ENCODE measurements around the gene KCNMA1.

KCNMA1 gene

GRCh38 chr10:77485847-77486246 is 151.8 kb downstream of the KCNMA1 start:
- no peak for DNase-seq (ENCODE audit: low spot score)

- no peak for DNase-seq (ENCODE audit: low spot score)
Observed at GRCh38 chr10:77482072-77482471, 155.5 kb downstream of the KCNMA1 start.

- DNase-seq (ENCODE audit: low spot score) = no peak
Observed at GRCh38 chr10:77479586-77479985, 158.0 kb downstream of the KCNMA1 start.

- no peak for DNase-seq (ENCODE audit: low spot score)
Observed at GRCh38 chr10:77478962-77479359, 158.6 kb downstream of the KCNMA1 start.

- no peak for DNase-seq (ENCODE audit: low spot score)
Observed at GRCh38 chr10:77478247-77478961, 159.2 kb downstream of the KCNMA1 start.

GRCh38 chr10:77475522-77475921 is 162.1 kb downstream of the KCNMA1 start:
- no peak for DNase-seq (ENCODE audit: low spot score)

GRCh38 chr10:77474939-77475338 is 162.7 kb downstream of the KCNMA1 start:
- no peak for DNase-seq (ENCODE audit: low spot score)

- DNase-seq (ENCODE audit: low spot score) = no peak
Observed at GRCh38 chr10:77474386-77474785, 163.2 kb downstream of the KCNMA1 start.

GRCh38 chr10:77472146-77472545 is 165.5 kb downstream of the KCNMA1 start:
- no peak for DNase-seq (ENCODE audit: low spot score)

GRCh38 chr10:77471069-77471536 is 166.5 kb downstream of the KCNMA1 start:
- no peak for DNase-seq (ENCODE audit: low spot score)

- no peak for DNase-seq (ENCODE audit: low spot score)
Observed at GRCh38 chr10:77467422-77467963, 170.1 kb downstream of the KCNMA1 start.

GRCh38 chr10:77463967-77464745 is 173.5 kb downstream of the KCNMA1 start:
- no peak for DNase-seq (ENCODE audit: low spot score)

GRCh38 chr10:77463499-77463898 is 174.1 kb downstream of the KCNMA1 start:
- no peak for DNase-seq (ENCODE audit: low spot score)

GRCh38 chr10:77461636-77462296 is 175.8 kb downstream of the KCNMA1 start:
- no peak for DNase-seq (ENCODE audit: low spot score)

- no peak for DNase-seq (ENCODE audit: low spot score)
Observed at GRCh38 chr10:77459905-77460304, 177.7 kb downstream of the KCNMA1 start.

- no peak for DNase-seq (ENCODE audit: low spot score)
Observed at GRCh38 chr10:77458986-77459590, 178.5 kb downstream of the KCNMA1 start.

- DNase-seq (ENCODE audit: low spot score) = no peak
Observed at GRCh38 chr10:77457721-77458120, 179.9 kb downstream of the KCNMA1 start.

GRCh38 chr10:77457266-77457665 is 180.3 kb downstream of the KCNMA1 start:
- DNase-seq (ENCODE audit: low spot score) = no peak

- no peak for DNase-seq (ENCODE audit: low spot score)
Observed at GRCh38 chr10:77456414-77456813, 181.2 kb downstream of the KCNMA1 start.

- no peak for DNase-seq (ENCODE audit: low spot score)
Observed at GRCh38 chr10:77455561-77455960, 182.0 kb downstream of the KCNMA1 start.

- no peak for DNase-seq (ENCODE audit: low spot score)
Observed at GRCh38 chr10:77452952-77453564, 184.6 kb downstream of the KCNMA1 start.

GRCh38 chr10:77451886-77452285 is 185.7 kb downstream of the KCNMA1 start:
- no peak for DNase-seq (ENCODE audit: low spot score)

All from CD4-positive, alpha-beta T cell treated with Interleukin-2 at 100 ng/mL for 4 hours (primary cell).